OCI-LY7 (cell line): Measurements from ENCODE around the gene SPRYD3. TPM values are rescaled to one million over a fixed set of nuclear protein-coding genes. Genes with fewer than 3 reads are reported as not detected.
"Not testable (repeated sequence)": the region's sequence is repeated elsewhere in the genome, so short reads cannot be mapped to it uniquely, and the experiment has no call there.

Experiments
- BruUV-seq: library from RNA; stranded (reverse); fragments of 400-500 nt; replicated peaks from 2 replicates; lab custom pipeline; 2021; lab: Mats Ljungman, UMichigan
- CTCF ChIA-PET: fragments of 300-600 bp; sonication (Branson Sonifier 250); formaldehyde crosslinking; loops from one replicate; lab custom pipeline; 2022; ENCODE audit warnings: antibody characterized with exemption; ENCODE audit not compliant: unreplicated experiment; lab: Charles Lee
- POLR2A ChIA-PET: fragments of 300-600 bp; sonication (Branson Sonifier 250); formaldehyde crosslinking; loops from one replicate; lab custom pipeline; 2022; ENCODE audit warnings: antibody characterized with exemption; lab: Charles Lee
- DNase-seq: peaks from one replicate; pipeline ENCODE4 v3.0.0-alpha.2; 2015; ENCODE audit warnings: low spot score
- H2AFZ ChIP-seq: fragments of 200-600 bp; sonication (generic), shearing (Covaris generic); 2 replicates; pipeline ENCODE4 v1.6.1; 2014; ENCODE audit warnings: mild to moderate bottlenecking, antibody characterized with exemption, low read length, moderate library complexity
- H3K27ac ChIP-seq: fragments of 200-600 bp; sonication (generic); 2 replicates; pipeline ENCODE4 v1.5.1; 2014; ENCODE audit warnings: mixed run types, low read depth, mild to moderate bottlenecking, moderate library complexity, low read length, inconsistent platforms; ENCODE audit not compliant: poor library complexity, severe bottlenecking
- H3K36me3 ChIP-seq: fragments of 200-600 bp; sonication (generic); 2 replicates; pipeline ENCODE4 v1.6.1; 2014; ENCODE audit warnings: mild to moderate bottlenecking, antibody characterized with exemption, low read length, moderate library complexity, mixed read lengths; ENCODE audit not compliant: insufficient read depth
- H3K4me1 ChIP-seq: fragments of 200-600 bp; sonication (generic); 2 replicates; pipeline ENCODE4 v1.5.1; 2014; ENCODE audit warnings: mild to moderate bottlenecking, low read length; ENCODE audit not compliant: insufficient read depth, poor library complexity, severe bottlenecking
- H3K4me2 ChIP-seq: fragments of 200-600 bp; sonication (generic); 2 replicates; pipeline ENCODE4 v1.6.1; 2014; ENCODE audit warnings: mild to moderate bottlenecking, low read length
- H3K4me3 ChIP-seq: fragments of 200-600 bp; sonication (generic); 2 replicates; pipeline ENCODE4 v1.5.1; 2014; ENCODE audit warnings: mild to moderate bottlenecking, low read depth, low read length; ENCODE audit not compliant: poor library complexity, severe bottlenecking
- H3K79me2 ChIP-seq: fragments of 200-600 bp; sonication (generic); 2 replicates; pipeline ENCODE4 v1.6.1; 2016; ENCODE audit warnings: low read depth, mild to moderate bottlenecking, low read length, moderate library complexity, mixed read lengths; ENCODE audit not compliant: insufficient read depth
- H3K9me2 ChIP-seq: fragments of 200-600 bp; sonication (generic); 2 replicates; pipeline ENCODE4 v1.6.1; 2016; ENCODE audit warnings: mild to moderate bottlenecking, low read length, mixed read lengths; ENCODE audit not compliant: insufficient read depth
- H3K9me3 ChIP-seq: fragments of 200-600 bp; sonication (generic); 2 replicates; pipeline ENCODE4 v1.6.1; 2014; ENCODE audit warnings: mild to moderate bottlenecking, mixed run types, low read length, mixed read lengths
- H4K20me1 ChIP-seq: fragments of 200-600 bp; sonication (generic); 2 replicates; pipeline ENCODE4 v1.6.1; 2014; ENCODE audit warnings: mild to moderate bottlenecking, antibody characterized with exemption, low read length, moderate library complexity, mixed read lengths; ENCODE audit not compliant: insufficient read depth
- EZH2phosphoT487 ChIP-seq: fragments of 200-600 bp; sonication (generic); IDR thresholded peaks from 2 replicates; pipeline ENCODE4 v1.6.1; 2018; ENCODE audit warnings: low read depth, borderline replicate concordance, mild to moderate bottlenecking, mixed run types, antibody characterized with exemption, low read length, moderate library complexity, mixed read lengths
- intact Hi-C: fragments of 100-400 bp; cut with micrococcal nuclease; formaldehyde crosslinking; loops from one replicate; pipeline ENCODE4 v1.10.0; 2022; ENCODE audit not compliant: unreplicated experiment
- total RNA-seq, 2 experiments: library from RNA; depleted of rRNA in 1 of 2; stranded (reverse); fragments of >200 nt in 1 of 2; shearing (Covaris generic) in 1 of 2; gene quantifications; 2 replicates each; pipeline ENCODE4 v1.2.3, GENCODE V29; 2014 to 2022
- TF ChIP-seq, protein P1 (sequence below): fragments of 200-600 bp; sonication (generic); conservative IDR thresholded peaks from 2 replicates; pipeline ENCODE4 v1.5.1; 2014; ENCODE audit warnings: mild to moderate bottlenecking, antibody characterized with exemption, low read length, moderate library complexity, mixed read lengths

Gene SPRYD3
- total RNA-seq, 2 experiments from 2014 or later = 7.3 to 20.5 TPM

DNA sequence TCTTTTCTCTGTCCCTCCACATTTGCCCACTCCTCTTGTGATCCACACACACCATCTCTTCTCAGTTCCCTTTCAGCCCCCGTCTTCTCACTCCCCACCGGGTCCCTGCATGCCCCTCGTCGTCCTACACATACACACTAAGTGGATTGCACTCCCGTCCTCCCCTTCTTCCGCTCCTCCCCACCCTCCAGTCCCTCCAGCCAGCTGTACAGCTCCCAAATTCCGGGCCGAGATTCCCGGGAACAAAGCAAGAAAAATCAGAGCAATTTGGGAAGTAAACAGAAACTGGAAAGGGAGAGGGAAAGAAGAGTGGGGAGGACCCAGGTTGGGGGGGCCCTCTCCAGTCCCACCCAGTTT, 18.0 kb upstream of the SPRYD3 start:
- intact Hi-C loops = no loop called here
- no peak for DNase-seq
- no peak overlapping the region for H3K27ac ChIP-seq

GRCh38 chr12:53096759-53097158, 17.6 kb upstream of the SPRYD3 start:
- Histone ChIP-seq H4K20me1 (no peaks in the 10 kb centered on the region), H3K9me3 (no peaks in the 10 kb centered on the region), H2AFZ (no peak overlapping the region), H3K4me1 (peaks cover 16% of the 10 kb centered on the region), H3K27ac (no peak overlapping the region), H3K4me2 (no peak overlapping the region), H3K9me2 (no peaks in the 10 kb centered on the region), H3K4me3 (no peak overlapping the region), H3K79me2 (no peaks in the 10 kb centered on the region), H3K36me3 (no peaks in the 10 kb centered on the region)
- BruUV-seq = no TSS peak
- ChIA-PET CTCF (no interaction called here), POLR2A (no interaction called here)
- intact Hi-C loops = no loop called here
- no peak for DNase-seq
- TF ChIP-seq, protein P1, sequence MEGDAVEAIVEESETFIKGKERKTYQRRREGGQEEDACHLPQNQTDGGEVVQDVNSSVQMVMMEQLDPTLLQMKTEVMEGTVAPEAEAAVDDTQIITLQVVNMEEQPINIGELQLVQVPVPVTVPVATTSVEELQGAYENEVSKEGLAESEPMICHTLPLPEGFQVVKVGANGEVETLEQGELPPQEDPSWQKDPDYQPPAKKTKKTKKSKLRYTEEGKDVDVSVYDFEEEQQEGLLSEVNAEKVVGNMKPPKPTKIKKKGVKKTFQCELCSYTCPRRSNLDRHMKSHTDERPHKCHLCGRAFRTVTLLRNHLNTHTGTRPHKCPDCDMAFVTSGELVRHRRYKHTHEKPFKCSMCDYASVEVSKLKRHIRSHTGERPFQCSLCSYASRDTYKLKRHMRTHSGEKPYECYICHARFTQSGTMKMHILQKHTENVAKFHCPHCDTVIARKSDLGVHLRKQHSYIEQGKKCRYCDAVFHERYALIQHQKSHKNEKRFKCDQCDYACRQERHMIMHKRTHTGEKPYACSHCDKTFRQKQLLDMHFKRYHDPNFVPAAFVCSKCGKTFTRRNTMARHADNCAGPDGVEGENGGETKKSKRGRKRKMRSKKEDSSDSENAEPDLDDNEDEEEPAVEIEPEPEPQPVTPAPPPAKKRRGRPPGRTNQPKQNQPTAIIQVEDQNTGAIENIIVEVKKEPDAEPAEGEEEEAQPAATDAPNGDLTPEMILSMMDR = no peak
- no peak for TF ChIP-seq EZH2phosphoT487

More for the DNA sequence above, 18.0 kb upstream of the SPRYD3 start:
- H3K4me1 ChIP-seq = peaks cover 19% of the 10 kb centered on the region
- ChIA-PET POLR2A (interaction anchor here (0.6 to 1.3 kb wide), 4 partner anchors 18 to 50 kb away, joined by 3 to 4 read pairs (median 4); partner anchors contain the start of gene SPRYD3), CTCF (no interaction called here)
- no peaks in the 10 kb centered on the region for H3K9me2 ChIP-seq
- H3K4me3 ChIP-seq = peak overlapping the region; percentile 57
- no peaks in the 10 kb centered on the region for H3K79me2 ChIP-seq
- peak overlapping the region; percentile 68 for H3K4me2 ChIP-seq
- no peaks in the 10 kb centered on the region for H4K20me1 ChIP-seq
- BruUV-seq = no TSS peak
- H3K36me3 ChIP-seq = no peaks in the 10 kb centered on the region
- H2AFZ ChIP-seq = peak overlapping the region; percentile 62; the same call in 1 of the 2 replicates
- no peaks in the 10 kb centered on the region for H3K9me3 ChIP-seq
- TF ChIP-seq, protein P1 = no peak
- no peak for TF ChIP-seq EZH2phosphoT487

- no peaks in the 10 kb centered on the region for H4K20me1 ChIP-seq
- no peaks in the 10 kb centered on the region for H3K79me2 ChIP-seq
- BruUV-seq = no TSS peak
- ChIA-PET POLR2A (interaction anchor here (0.7 kb wide), 1 partner anchor 17 kb away, joined by 3 read pairs; the partner anchor contains the start of gene SPRYD3), CTCF (no interaction called here)
- H2AFZ ChIP-seq = no peak overlapping the region
- TF ChIP-seq EZH2phosphoT487 = no peak
- TF ChIP-seq, protein P1 = no peak
- no peak overlapping the region for H3K4me3 ChIP-seq
- no peaks in the 10 kb centered on the region for H3K9me2 ChIP-seq
- no peaks in the 10 kb centered on the region for H3K9me3 ChIP-seq
- intact Hi-C loops = no loop called here
- no peaks in the 10 kb centered on the region for H3K36me3 ChIP-seq
- H3K4me1 ChIP-seq = peaks cover 16% of the 10 kb centered on the region
- H3K4me2 ChIP-seq = no peak overlapping the region
- H3K27ac ChIP-seq = no peak overlapping the region
- DNase-seq = no peak
Observed at GRCh38 chr12:53096089-53096741, 17.0 kb upstream of the SPRYD3 start.

DNA sequence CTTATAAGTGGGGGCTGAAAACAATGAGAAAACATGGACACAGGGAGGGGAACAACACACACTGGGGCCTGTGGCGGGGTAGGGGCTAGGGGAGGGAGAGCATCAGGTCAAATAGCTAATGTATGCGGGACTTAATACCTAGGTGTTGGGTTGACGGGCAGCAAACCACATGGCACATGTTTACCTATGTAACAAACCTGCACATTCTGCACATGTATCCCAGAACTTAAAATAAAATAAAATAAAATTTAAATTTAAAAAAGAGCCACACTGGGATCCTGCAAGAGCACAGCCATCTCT, 16.4 kb upstream of the SPRYD3 start:
- POLR2A ChIA-PET = interaction anchor here (0.7 kb wide), 1 partner anchor 16 kb away, joined by 3 read pairs; the partner anchor contains the start of gene SPRYD3
- BruUV-seq = not testable (repeated sequence)

More for the DNA sequence above, 16.4 kb upstream of the SPRYD3 start:
- H3K9me3 ChIP-seq, H3K4me3 ChIP-seq, H3K27ac ChIP-seq, CTCF ChIA-PET, H4K20me1 ChIP-seq, H2AFZ ChIP-seq, H3K9me2 ChIP-seq, DNase-seq, H3K79me2 ChIP-seq, H3K4me2 ChIP-seq, intact Hi-C loops, H3K36me3 ChIP-seq: not testable (repeated sequence)
- H3K4me1 ChIP-seq = peaks cover 16% of the 10 kb centered on the region
